CD4-positive, CD25-positive, alpha-beta regulatory T cell (primary cell): ENCODE measurements around the gene SIX3. TPM values are rescaled to one million over a fixed set of nuclear protein-coding genes. Genes with fewer than 3 reads are reported as not detected.

Experiments
- ATAC-seq, 2 donors: fragments of 150-1000 bp; cut with Tn5 transposase; one replicate each; pipeline ENCODE4 v1.10.0; 2021; ENCODE audit warnings: low read depth in 2 of 2, moderate number of reproducible peaks in 2 of 2, moderate library complexity in 1 of 2
- DNase-seq, 3 donors: peaks; one replicate each; pipeline versions ENCODE4 v3.0.0 to v3.0.0-alpha.2; 2012 to 2022; ENCODE audit warnings: mixed read lengths in 1 of 3
- H3K27ac ChIP-seq: one replicate; pipeline ENCODE4 v1.7.0; 2013; ENCODE audit warnings: mild to moderate bottlenecking, low read length; ENCODE audit not compliant: insufficient read depth, poor library complexity, severe bottlenecking
- H3K27me3 ChIP-seq: one replicate; pipeline ENCODE4 v1.7.0; 2013; ENCODE audit warnings: low read length; ENCODE audit not compliant: control insufficient read depth, insufficient read depth
- H3K36me3 ChIP-seq: one replicate; pipeline ENCODE4 v1.7.0; 2013; ENCODE audit warnings: mild to moderate bottlenecking, low read length, moderate library complexity; ENCODE audit not compliant: control insufficient read depth, insufficient read depth
- H3K4me1 ChIP-seq: 2 replicates; pipeline ENCODE4 v1.7.0; 2013; ENCODE audit warnings: mild to moderate bottlenecking, low read length; ENCODE audit not compliant: insufficient read depth, control insufficient read depth, poor library complexity, severe bottlenecking
- H3K4me3 ChIP-seq: one replicate; pipeline ENCODE4 v1.7.0; 2013; ENCODE audit warnings: low read depth, mild to moderate bottlenecking, low read length, moderate library complexity
- H3K9me3 ChIP-seq, 2 experiments: 1 replicate in 1 of 2; 2 replicates in 1 of 2; pipeline ENCODE4 v1.7.0; 2013; ENCODE audit warnings: low read length in 2 of 2, mild to moderate bottlenecking in 1 of 2, moderate library complexity in 1 of 2; ENCODE audit not compliant: control insufficient read depth in 2 of 2
- H3K27ac Mint-ChIP-seq, 3 donors: one replicate each; pipeline ENCODE4 v1.8.0; 2020 to 2022; ENCODE audit warnings: mild to moderate bottlenecking in 3 of 3, mixed read lengths in 3 of 3, moderate library complexity in 2 of 3
- H3K27me3 Mint-ChIP-seq: one replicate; pipeline ENCODE4 v1.8.0; 2022; ENCODE audit warnings: mild to moderate bottlenecking, mixed read lengths
- H3K36me3 Mint-ChIP-seq: one replicate; pipeline ENCODE4 v1.8.0; 2020; ENCODE audit warnings: mixed read lengths
- H3K4me1 Mint-ChIP-seq, 4 donors: one replicate each; pipeline ENCODE4 v1.8.0; 2020 to 2022; ENCODE audit warnings: mixed read lengths in 4 of 4, mild to moderate bottlenecking in 1 of 4
- H3K4me3 Mint-ChIP-seq, 4 donors: one replicate each; pipeline ENCODE4 v1.8.0; 2020 to 2022; ENCODE audit warnings: mild to moderate bottlenecking in 4 of 4, mixed read lengths in 4 of 4, moderate library complexity in 3 of 4
- H3K9me3 Mint-ChIP-seq, 7 donors: one replicate each; pipeline ENCODE4 v1.8.0; 2020 to 2022; ENCODE audit warnings: mixed read lengths in 7 of 7, mild to moderate bottlenecking in 3 of 7, moderate library complexity in 2 of 7
- polyA plus RNA-seq, 4 donors: library from polyadenylated mRNA; unstranded; fragments of 300-500 nt; fragmentation: Illumina TruSeq; gene quantifications; one replicate each; pipeline ENCODE4 v1.2.3, GENCODE V29; 2021
- total RNA-seq: library from RNA; stranded (reverse); gene quantifications from one replicate; pipeline ENCODE4 v1.2.3, GENCODE V29; 2022

The SIX3 gene
- total and polyA plus RNA-seq, 5 donors from 2014 or later, result not detected

DNA sequence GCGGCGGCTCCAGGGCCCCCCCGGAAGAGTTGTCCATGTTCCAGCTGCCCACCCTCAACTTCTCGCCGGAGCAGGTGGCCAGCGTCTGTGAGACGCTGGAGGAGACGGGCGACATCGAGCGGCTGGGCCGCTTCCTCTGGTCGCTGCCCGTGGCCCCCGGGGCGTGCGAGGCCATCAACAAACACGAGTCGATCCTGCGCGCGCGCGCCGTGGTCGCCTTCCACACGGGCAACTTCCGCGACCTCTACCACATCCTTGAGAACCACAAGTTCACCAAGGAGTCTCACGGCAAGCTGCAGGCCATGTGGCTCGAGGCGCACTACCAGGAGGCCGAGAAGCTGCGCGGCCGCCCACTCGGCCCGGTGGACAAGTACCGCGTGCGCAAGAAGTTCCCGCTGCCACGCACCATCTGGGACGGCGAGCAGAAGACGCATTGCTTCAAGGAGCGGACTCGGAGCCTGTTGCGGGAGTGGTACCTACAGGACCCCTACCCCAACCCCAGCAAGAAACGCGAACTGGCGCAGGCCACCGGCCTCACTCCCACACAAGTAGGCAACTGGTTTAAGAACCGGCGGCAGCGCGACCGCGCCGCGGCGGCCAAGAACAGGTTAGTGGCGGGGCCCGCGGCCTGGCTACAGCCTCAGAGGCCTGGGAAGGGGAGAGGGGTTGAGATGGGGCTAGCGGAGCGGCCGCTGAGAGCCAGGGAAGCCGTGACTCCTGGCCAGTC lies 965 bp downstream of the SIX3 start:
- peak in 1 of 2 donors; percentile 4 for ATAC-seq
- H3K4me3 Mint-ChIP-seq, result peak overlapping the region; percentile 70 to 91 (median 74)
- H3K27ac Mint-ChIP-seq, result no peak overlapping the region
- peaks cover 0 to 2% (median 0%) of the 10 kb centered on the region in 7 donors for H3K9me3 Mint-ChIP-seq
- Histone ChIP-seq H3K9me3 (no peaks in the 10 kb centered on the region), H3K4me3 (no peak overlapping the region), H3K4me1 (peaks cover 47% of the 10 kb centered on the region), H3K27ac (no peak overlapping the region), H3K36me3 (no peaks in the 10 kb centered on the region), H3K27me3 (peaks cover 23% of the 10 kb centered on the region)
- H3K27me3 Mint-ChIP-seq, result peaks cover 87% of the 10 kb centered on the region
- peak in 1 of 3 donors; percentile 47 for DNase-seq
- H3K4me1 Mint-ChIP-seq, result peaks cover 0 to 59% (median 24%) of the 10 kb centered on the region in 4 donors
- no peaks in the 10 kb centered on the region for H3K36me3 Mint-ChIP-seq

DNA sequence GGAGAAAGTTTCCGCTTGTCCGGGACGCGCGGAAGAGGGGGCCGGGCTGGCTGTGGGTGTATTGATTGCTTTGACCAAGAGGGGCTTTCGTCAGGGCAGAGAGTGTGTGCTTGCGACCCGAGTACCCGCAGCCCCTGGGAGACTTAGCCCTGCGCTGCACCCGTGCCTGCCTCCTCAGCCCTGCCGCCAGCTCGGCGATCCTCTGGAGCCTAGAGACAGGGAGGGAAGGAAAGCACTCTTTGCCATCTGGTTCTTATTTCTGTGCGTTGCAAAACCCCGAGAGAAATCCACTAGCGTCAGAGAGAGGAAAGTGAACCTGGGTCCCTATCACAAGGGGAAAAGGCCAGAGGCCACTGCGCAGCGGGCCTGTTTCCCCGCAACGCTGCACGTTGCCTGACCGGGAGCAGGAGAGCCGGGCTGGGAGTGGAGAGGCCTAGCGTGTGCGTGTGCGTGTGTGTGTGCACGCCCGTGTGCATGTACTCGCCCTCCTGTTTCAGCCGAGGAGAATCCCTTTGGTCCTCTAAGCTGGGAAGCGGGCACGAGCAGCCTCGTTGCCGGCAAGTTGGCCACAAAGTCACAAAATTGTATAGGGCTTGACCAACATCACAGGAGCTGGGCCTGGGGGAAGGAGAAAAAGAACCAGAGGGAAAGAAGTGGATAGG lies 1.7 kb downstream of the SIX3 start:
- Histone ChIP-seq H3K27me3 (peaks cover 24% of the 10 kb centered on the region), H3K4me3 (no peak overlapping the region), H3K9me3 (no peaks in the 10 kb centered on the region), H3K4me1 (peaks cover 40% of the 10 kb centered on the region), H3K36me3 (no peaks in the 10 kb centered on the region), H3K27ac (no peak overlapping the region)
- DNase-seq, result no peak
- no peaks in the 10 kb centered on the region for H3K36me3 Mint-ChIP-seq
- no peak for ATAC-seq
- H3K4me1 Mint-ChIP-seq, result peaks cover 0 to 57% (median 24%) of the 10 kb centered on the region in 4 donors
- peak overlapping the region; percentile 51 to 78 (median 70) for H3K4me3 Mint-ChIP-seq
- H3K27me3 Mint-ChIP-seq, result peaks cover 91% of the 10 kb centered on the region
- peaks cover 0 to 2% (median 0%) of the 10 kb centered on the region in 7 donors for H3K9me3 Mint-ChIP-seq
- H3K27ac Mint-ChIP-seq, result no peak overlapping the region

DNA sequence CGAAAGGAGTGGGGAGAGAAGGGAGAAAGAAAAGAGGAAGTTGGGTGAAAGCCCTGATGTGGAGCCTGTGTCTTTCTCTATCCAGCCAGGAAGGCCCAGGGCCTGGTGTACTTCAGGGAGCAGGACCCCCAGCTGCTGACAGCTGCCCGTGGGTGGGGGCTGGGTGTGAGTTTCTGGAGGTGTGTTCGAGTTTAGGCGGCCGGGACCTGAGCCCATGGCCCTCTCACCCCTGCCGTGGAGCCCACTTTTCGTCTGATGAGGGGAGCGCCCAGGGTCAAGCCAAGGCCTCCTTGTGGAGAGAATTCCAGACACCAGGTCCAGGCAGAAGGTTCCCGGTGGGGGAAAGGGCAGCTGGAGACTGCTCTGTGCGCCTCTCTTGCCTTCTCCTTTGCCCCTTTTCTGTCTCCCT lies 2.2 kb downstream of the SIX3 start:
- Histone ChIP-seq H3K36me3 (no peaks in the 10 kb centered on the region), H3K4me1 (peaks cover 34% of the 10 kb centered on the region), H3K27me3 (peaks cover 24% of the 10 kb centered on the region), H3K4me3 (no peak overlapping the region), H3K27ac (no peak overlapping the region), H3K9me3 (no peaks in the 10 kb centered on the region)
- peaks cover 0 to 2% (median 0%) of the 10 kb centered on the region in 7 donors for H3K9me3 Mint-ChIP-seq
- H3K36me3 Mint-ChIP-seq, result no peaks in the 10 kb centered on the region
- no peak overlapping the region for H3K27ac Mint-ChIP-seq
- H3K4me1 Mint-ChIP-seq, result peaks cover 0 to 55% (median 24%) of the 10 kb centered on the region in 4 donors
- no peak for DNase-seq
- H3K27me3 Mint-ChIP-seq, result peaks cover 91% of the 10 kb centered on the region
- H3K4me3 Mint-ChIP-seq, result peak overlapping the region in 2 of 4 donors; percentile 51 to 71
- ATAC-seq, result no peak

GRCh38 chr2:44944102-44944951 lies 2.8 kb downstream of the SIX3 start:
- H3K27ac ChIP-seq, result no peak overlapping the region
- H3K9me3 ChIP-seq, result no peaks in the 10 kb centered on the region
- H3K4me3 ChIP-seq, result no peak overlapping the region
- H3K4me1 Mint-ChIP-seq, result peaks cover 0 to 58% (median 24%) of the 10 kb centered on the region in 4 donors
- no peak overlapping the region for H3K27ac Mint-ChIP-seq
- peaks cover 24% of the 10 kb centered on the region for H3K27me3 ChIP-seq
- H3K36me3 Mint-ChIP-seq, result no peaks in the 10 kb centered on the region
- peaks cover 89% of the 10 kb centered on the region for H3K27me3 Mint-ChIP-seq
- ATAC-seq (no peak), DNase-seq (no peak)
- peaks cover 32% of the 10 kb centered on the region for H3K4me1 ChIP-seq
- peaks cover 0 to 2% (median 0%) of the 10 kb centered on the region in 7 donors for H3K9me3 Mint-ChIP-seq
- peak overlapping the region in 2 of 4 donors; percentile 65 to 89 for H3K4me3 Mint-ChIP-seq
- H3K36me3 ChIP-seq, result no peaks in the 10 kb centered on the region

- no peak for DNase-seq
- peaks cover 0 to 2% (median 0%) of the 10 kb centered on the region in 7 donors for H3K9me3 Mint-ChIP-seq
- peaks cover 22% of the 10 kb centered on the region for H3K27me3 ChIP-seq
- H3K4me1 ChIP-seq, result peaks cover 36% of the 10 kb centered on the region
- no peak overlapping the region for H3K27ac Mint-ChIP-seq
- no peaks in the 10 kb centered on the region for H3K36me3 Mint-ChIP-seq
- H3K4me3 Mint-ChIP-seq, result peak overlapping the region in 2 of 4 donors; percentile 65 to 89
- H3K9me3 ChIP-seq, result no peaks in the 10 kb centered on the region
- peaks cover 84% of the 10 kb centered on the region for H3K27me3 Mint-ChIP-seq
- no peaks in the 10 kb centered on the region for H3K36me3 ChIP-seq
- ATAC-seq, result no peak
- no peak overlapping the region for H3K27ac ChIP-seq
- no peak overlapping the region for H3K4me3 ChIP-seq
- H3K4me1 Mint-ChIP-seq, result peaks cover 0 to 53% (median 24%) of the 10 kb centered on the region in 4 donors
Measured at GRCh38 chr2:44944952-44945612, 3.6 kb downstream of the SIX3 start.

DNA sequence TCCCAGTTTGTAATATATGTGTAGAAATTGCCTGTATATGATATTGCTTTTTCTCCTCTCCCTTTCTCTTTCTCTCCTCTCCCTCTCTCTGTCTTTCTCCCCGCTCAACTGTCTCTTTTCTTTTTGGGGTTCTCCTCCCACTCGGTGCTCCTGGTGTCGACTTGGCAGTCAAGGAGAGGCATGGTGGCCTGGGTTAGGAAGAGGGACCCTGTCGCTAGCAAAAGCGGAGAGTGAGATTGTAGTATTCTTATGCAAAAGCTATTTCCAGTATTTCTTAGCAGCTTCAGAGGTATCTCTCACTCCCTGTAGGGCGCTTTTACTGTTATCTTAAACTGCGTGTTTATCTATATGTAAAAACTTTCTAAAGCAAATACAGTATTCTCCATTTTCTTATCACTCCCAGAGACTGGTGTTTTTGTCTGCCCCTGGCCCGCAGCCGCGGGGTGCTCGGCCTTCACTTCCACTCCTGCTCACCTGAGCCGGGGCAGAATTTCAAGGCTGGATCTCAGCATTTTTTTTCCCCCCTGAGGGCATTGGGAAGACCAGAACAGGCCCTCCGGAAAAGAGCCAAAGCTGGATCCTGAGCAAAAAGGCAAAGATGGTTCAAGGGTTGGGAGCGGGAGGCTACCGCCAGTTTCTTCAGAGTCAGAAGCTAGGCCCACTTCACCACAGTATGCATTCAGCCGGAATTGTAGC lies 4.3 kb downstream of the SIX3 start:
- H3K4me3 Mint-ChIP-seq, result peak overlapping the region in 2 of 4 donors; percentile 16 to 48
- Histone ChIP-seq H3K4me1 (peaks cover 36% of the 10 kb centered on the region), H3K9me3 (no peaks in the 10 kb centered on the region), H3K36me3 (no peaks in the 10 kb centered on the region), H3K4me3 (no peak overlapping the region), H3K27ac (no peak overlapping the region), H3K27me3 (peaks cover 24% of the 10 kb centered on the region)
- H3K27ac Mint-ChIP-seq, result no peak overlapping the region
- no peak for ATAC-seq
- no peaks in the 10 kb centered on the region for H3K36me3 Mint-ChIP-seq
- H3K4me1 Mint-ChIP-seq, result peaks cover 0 to 50% (median 22%) of the 10 kb centered on the region in 4 donors
- peaks cover 83% of the 10 kb centered on the region for H3K27me3 Mint-ChIP-seq
- DNase-seq, result no peak
- peaks cover 0 to 2% (median 0%) of the 10 kb centered on the region in 7 donors for H3K9me3 Mint-ChIP-seq
